ENCODE data around the gene TAOK2.
"Not testable (repeated sequence)": the region's sequence is repeated elsewhere in the genome, so short reads cannot be mapped to it uniquely, and the experiment has no call there.

Gene TAOK2

GRCh38 chr16:30026449-30026848, 52.8 kb downstream of the TAOK2 start:
- DNase-seq: no peak

GRCh38 chr16:30027588-30028437, 54.1 kb downstream of the TAOK2 start:
- DNase-seq: no peak

DNA sequence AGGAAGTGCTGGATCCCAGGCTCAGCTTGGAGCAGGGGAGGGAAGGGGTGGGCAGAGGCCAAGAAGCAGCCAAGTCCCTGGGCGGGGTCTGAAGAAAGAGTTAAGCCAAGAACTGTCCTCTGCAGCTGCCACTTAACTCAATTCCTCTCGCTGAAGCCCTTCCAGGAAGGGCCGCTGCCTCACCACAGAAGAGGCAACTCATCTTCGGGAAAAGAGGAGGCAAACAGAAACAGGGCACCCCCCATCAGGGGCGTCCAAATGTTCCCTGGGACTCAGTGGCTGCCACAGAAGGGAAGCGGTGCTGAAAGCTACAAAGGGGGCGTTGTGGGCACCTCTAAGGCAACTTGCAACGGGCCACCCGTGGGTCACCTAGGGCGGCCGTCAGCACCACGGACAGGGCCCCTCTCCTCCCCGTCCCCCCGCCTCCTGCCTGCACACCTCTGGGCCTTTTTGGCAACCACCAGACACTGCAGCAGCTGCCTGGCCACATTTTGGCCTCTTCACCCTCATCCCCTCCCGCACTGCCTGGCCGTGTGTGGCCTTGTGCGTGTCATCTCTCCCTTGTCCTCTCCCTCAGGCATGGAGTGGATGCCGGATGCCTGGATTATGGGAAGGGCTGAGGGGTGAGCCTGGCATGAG, 54.9 kb downstream of the TAOK2 start:
- DNase-seq: no peak

- no peak for DNase-seq
Observed at GRCh38 chr16:30030011-30030685, 56.5 kb downstream of the TAOK2 start.

GRCh38 chr16:30030841-30031413, 57.3 kb downstream of the TAOK2 start, which contains the start of gene TLCD3B:
TLCD3B (minus strand) TSS chr16:30031271; CDS start chr16:30030527, 744 bp downstream.
- DNase-seq: no peak

- no peak for DNase-seq
Observed at GRCh38 chr16:30031477-30031918, 57.8 kb downstream of the TAOK2 start.

DNA sequence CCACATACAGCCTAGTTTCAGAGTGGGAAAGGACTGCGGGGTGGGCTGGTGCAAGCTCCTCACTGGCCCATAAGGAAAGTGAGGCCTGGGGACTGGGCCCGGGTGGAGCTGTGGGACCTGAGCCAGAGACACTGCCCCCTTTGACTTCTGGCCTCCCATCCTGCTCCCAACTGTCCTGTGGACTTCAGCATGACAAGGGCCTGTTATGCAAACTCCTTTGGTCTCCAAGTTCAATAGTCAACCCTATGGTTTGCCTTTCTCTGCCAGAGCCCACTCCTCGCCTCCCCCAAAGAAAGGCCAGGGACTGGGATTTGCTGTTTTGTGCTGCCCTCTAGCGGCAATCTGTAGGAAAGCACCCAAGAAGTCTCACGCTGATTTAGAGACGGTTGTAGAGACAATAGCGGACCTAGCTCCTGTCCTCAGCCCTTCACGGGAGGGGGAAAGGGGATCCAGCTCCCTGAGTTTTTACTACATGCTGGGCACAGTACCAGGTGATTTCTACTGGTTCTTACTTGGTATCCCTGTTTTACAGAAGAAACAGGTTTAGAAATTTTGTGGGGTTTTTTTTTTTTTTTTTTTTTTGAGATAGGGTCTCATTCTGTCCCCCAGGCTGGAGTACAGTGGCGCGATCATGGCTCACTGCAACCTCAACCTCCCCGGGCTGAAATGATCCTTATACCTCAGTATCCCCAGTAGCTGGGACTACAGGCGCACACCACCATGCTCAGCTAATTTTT, 58.6 kb downstream of the TAOK2 start:
- DNase-seq: peak; percentile 45 to 63

- no peak for DNase-seq
Observed at GRCh38 chr16:30033270-30033669, 59.6 kb downstream of the TAOK2 start.

DNA sequence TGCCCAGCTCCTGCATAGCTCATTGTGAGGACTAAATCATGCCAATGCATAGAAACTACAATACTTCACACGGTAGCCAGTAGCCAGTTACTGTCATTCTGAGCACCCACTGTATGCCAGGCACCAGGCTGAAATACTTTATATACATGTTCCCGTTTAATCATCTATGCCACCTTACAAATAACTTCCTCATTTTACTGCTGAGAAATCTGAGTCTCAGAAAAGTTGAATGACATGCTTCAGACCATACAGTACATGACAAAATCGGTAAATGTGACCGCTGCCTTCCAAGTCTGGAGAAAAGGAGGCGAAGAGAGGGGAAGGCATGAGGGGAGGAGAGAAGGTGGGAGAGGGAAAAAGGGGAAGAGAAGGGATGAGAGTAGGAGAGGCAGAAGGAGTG, 66.6 kb downstream of the TAOK2 start:
- peak; percentile 49 to 60 for DNase-seq

- not testable (repeated sequence) for DNase-seq
Observed at GRCh38 chr16:30040690-30041089, 67.0 kb downstream of the TAOK2 start.

DNA sequence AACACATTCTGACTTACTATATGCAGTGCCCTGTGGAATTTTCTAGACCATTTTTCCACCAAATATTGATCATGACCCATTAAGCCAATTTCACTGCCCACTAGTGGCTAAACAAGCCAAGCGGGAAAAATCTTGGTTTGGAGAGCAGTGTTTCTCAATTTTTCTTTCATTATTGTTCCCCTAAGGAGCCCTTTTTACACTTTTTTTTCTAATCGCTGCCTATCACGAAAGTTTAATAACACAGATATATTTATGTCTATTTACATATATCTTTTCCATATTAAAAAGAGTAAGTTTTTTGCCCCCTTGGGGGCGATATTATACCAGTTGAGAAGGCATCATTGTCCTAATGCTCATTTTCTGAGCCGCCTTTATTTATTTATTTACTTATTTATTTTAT, 68.2 kb downstream of the TAOK2 start:
- peak; percentile 24 to 44 for DNase-seq

Data from AML-193 (cell line).